ENCODE data around the gene PGK1. TPM values are rescaled to one million over a fixed set of nuclear protein-coding genes. Genes with fewer than 3 reads are reported as not detected.
A peak's percentile ranks its signal among the peaks of the same experiment; 100 is the strongest.

PGK1 gene
- total and polyA plus RNA-seq, 2 experiments from 2014 or later: 249 to 336 TPM

DNA sequence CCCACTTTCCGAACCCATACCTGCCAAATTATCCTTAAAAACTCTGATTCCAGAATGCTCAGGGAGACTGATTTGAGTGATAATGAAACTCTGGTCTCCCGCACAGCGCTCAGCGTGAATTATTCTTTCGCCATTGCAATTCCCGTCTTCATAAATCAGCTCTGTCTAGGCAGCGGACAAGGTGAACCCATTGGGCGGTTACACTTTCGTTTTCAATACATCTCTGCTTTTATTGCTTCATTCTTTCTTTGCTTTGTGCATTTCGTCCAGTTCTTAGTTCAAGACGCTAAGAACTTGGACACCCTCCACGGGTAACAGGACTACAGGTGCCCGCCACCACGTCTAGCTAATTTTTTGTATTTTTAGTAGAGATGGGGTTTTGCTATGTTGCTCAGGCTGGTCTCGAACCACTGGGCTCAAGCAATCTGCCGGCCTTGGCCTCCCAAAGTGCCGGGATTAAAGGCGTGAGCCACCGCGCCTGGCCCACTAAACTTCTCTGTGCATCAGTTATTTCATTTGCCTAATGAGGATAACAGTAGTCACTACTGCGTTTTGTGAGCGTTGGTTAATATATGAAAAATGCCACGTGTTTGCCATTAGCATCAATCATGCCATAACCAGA, 936 bp upstream of the PGK1 start (continued):
- TF ChIP-seq, protein P1, sequence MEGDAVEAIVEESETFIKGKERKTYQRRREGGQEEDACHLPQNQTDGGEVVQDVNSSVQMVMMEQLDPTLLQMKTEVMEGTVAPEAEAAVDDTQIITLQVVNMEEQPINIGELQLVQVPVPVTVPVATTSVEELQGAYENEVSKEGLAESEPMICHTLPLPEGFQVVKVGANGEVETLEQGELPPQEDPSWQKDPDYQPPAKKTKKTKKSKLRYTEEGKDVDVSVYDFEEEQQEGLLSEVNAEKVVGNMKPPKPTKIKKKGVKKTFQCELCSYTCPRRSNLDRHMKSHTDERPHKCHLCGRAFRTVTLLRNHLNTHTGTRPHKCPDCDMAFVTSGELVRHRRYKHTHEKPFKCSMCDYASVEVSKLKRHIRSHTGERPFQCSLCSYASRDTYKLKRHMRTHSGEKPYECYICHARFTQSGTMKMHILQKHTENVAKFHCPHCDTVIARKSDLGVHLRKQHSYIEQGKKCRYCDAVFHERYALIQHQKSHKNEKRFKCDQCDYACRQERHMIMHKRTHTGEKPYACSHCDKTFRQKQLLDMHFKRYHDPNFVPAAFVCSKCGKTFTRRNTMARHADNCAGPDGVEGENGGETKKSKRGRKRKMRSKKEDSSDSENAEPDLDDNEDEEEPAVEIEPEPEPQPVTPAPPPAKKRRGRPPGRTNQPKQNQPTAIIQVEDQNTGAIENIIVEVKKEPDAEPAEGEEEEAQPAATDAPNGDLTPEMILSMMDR (conservative IDR thresholded peaks at IDR 0.05; ENCODE audit: low read depth in 2 of 2): no peak
- no peak for TF ChIP-seq EZH2phosphoT487 (IDR thresholded peaks at IDR 0.05; ENCODE audit: unreplicated experiment)

DNA sequence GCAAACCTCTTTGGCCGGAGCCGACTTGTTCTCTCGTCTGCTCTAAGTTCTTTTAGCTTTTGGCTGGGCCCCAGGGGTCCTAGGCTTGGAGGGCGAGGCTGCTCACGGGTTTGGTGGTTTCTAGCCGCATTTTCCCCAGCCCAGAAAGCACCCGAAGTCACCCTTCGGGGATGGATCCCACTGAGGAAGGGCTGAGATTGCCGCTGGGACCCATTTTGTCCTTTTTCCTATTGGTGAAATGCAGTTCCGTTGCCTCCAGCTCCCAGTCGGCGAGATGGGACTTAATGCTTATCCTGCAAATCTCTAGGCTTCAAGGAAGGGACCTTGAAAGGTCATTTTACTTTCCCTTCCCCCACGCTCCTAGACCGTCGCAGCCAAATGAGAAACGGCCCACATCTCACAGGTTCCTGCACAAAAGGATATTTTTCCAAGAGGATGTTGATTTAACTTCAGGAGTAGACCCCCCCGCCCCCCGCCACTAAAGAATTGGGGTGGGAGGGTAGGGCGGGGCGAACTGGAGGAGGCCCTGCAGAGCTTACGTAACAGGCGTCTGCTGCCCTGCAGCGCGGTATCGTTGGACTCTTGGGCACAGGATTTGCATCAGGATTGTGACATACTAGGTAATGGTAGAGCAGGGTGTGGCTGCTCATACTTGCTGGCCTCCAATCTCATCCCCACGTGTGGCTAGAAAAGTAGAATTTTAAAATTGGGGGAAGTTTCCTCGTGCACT, 564 bp downstream of the PGK1 start:
- peak; percentile 13 for ATAC-seq
- Histone ChIP-seq H4K20me1 (replicated peaks; ENCODE audit: insufficient read depth) (peaks cover 32% of the 10 kb centered on the region), H3K9me2 (ENCODE audit: insufficient read depth) (no peaks in the 10 kb centered on the region), H3K4me1 (ENCODE audit: insufficient read depth) (peaks cover 25% of the 10 kb centered on the region), H3K36me3 (ENCODE audit: insufficient read depth) (0 out of 2 replicates have a peak, but pooled peaks cover 2% of the 10 kb centered on the region), H3F3A (replicated peaks; ENCODE audit: low read depth) (0 out of 2 replicates have a peak, but pooled peaks cover 3% of the 10 kb centered on the region), H3K4me3 (peak overlapping the region; percentile 92), H3K4me2 (peak overlapping the region; percentile 90), H3K79me2 (replicated peaks; ENCODE audit: insufficient read depth) (peaks cover 56% of the 10 kb centered on the region), H2AFZ (no peak overlapping the region), H3K27ac (ENCODE audit: low read depth) (peak overlapping the region; percentile 92), H3K27me3 (ENCODE audit: insufficient read depth) (no peaks in the 10 kb centered on the region)
- H3K4me1 Mint-ChIP-seq: peaks cover 37% of the 10 kb centered on the region
- peaks cover 27% of the 10 kb centered on the region for H3K36me3 Mint-ChIP-seq (ENCODE audit: low read depth)
- H3K27me3 Mint-ChIP-seq (ENCODE audit: insufficient read depth, low read depth, poor library complexity): peaks cover 5% of the 10 kb centered on the region
- TF ChIP-seq STAT1 (IDR thresholded peaks at IDR 0.05; ENCODE audit: unreplicated experiment) (no peak), ZNF331 (CRISPR knock-in tag; IDR thresholded peaks at IDR 0.05; ENCODE audit: low read depth) (no peak)
- TF ChIP-seq, protein P2, sequence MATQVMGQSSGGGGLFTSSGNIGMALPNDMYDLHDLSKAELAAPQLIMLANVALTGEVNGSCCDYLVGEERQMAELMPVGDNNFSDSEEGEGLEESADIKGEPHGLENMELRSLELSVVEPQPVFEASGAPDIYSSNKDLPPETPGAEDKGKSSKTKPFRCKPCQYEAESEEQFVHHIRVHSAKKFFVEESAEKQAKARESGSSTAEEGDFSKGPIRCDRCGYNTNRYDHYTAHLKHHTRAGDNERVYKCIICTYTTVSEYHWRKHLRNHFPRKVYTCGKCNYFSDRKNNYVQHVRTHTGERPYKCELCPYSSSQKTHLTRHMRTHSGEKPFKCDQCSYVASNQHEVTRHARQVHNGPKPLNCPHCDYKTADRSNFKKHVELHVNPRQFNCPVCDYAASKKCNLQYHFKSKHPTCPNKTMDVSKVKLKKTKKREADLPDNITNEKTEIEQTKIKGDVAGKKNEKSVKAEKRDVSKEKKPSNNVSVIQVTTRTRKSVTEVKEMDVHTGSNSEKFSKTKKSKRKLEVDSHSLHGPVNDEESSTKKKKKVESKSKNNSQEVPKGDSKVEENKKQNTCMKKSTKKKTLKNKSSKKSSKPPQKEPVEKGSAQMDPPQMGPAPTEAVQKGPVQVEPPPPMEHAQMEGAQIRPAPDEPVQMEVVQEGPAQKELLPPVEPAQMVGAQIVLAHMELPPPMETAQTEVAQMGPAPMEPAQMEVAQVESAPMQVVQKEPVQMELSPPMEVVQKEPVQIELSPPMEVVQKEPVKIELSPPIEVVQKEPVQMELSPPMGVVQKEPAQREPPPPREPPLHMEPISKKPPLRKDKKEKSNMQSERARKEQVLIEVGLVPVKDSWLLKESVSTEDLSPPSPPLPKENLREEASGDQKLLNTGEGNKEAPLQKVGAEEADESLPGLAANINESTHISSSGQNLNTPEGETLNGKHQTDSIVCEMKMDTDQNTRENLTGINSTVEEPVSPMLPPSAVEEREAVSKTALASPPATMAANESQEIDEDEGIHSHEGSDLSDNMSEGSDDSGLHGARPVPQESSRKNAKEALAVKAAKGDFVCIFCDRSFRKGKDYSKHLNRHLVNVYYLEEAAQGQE (IDR thresholded peaks at IDR 0.05; ENCODE audit: unreplicated experiment): no peak
- peak overlapping the region; percentile 93 for H3K4me3 Mint-ChIP-seq
- H3K27ac Mint-ChIP-seq: peak overlapping the region; percentile 92
- DNase-seq (ENCODE audit: low spot score): peak; percentile 25
- H3K9me3 Mint-ChIP-seq: no peaks in the 10 kb centered on the region
